OCI-M2 (cell line): ENCODE measurements around the gene YPEL3.

ENCODE experiments used
- DNase-seq: peaks from one replicate; lab custom pipeline; 2025; ENCODE audit not compliant: unreplicated experiment; lab: John Stamatoyannopoulos, UW

The YPEL3 gene

GRCh38 chr16:30051518-30051917 lies 44.5 kb downstream of the YPEL3 start:
- no peak for DNase-seq

DNA sequence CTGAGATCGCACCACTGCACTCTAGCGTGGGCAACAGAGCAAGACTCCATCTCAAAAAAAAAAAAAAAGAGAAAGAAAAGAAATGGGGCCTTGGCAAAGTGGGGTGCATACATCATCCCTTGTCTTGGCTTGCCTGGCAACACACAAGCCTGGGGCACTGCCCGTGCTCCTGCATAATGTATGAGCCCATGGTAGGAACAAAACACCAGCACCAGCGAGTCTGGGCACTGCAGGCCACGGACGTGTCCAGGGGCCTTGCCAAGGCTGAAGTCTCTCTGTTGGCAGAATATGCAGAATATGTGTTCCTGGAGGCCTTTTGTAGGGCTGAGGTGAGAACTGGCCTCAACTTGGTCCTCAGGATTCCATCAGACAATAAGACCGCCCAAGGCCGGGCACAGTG lies 46.1 kb downstream of the YPEL3 start:
- no peak for DNase-seq

- no peak for DNase-seq
Measured at GRCh38 chr16:30046588-30046987, 49.4 kb downstream of the YPEL3 start.

GRCh38 chr16:30046178-30046577 lies 49.8 kb downstream of the YPEL3 start:
- DNase-seq = no peak
